ENCODE measurements around the gene TOR2A.

TOR2A gene

GRCh38 chr9:127744398-127745110, 9.5 kb upstream of the TOR2A start:
- in situ Hi-C loops (cut with MboI; ENCODE audit: low sequenced_read_pairs) = no loop called here

GRCh38 chr9:127742435-127743088, 7.5 kb upstream of the TOR2A start:
- in situ Hi-C loops (cut with MboI; ENCODE audit: low sequenced_read_pairs) = no loop called here

- in situ Hi-C loops (cut with MboI; ENCODE audit: low sequenced_read_pairs) = no loop called here
These were observed 6.8 kb upstream of the TOR2A start for GRCh38 chr9:127741831-127742434.

- in situ Hi-C loops (cut with MboI; ENCODE audit: low sequenced_read_pairs) = no loop called here
These were observed 4.7 kb upstream of the TOR2A start for GRCh38 chr9:127739614-127740330.

GRCh38 chr9:127738666-127739065, 3.6 kb upstream of the TOR2A start:
- in situ Hi-C loops (cut with MboI; ENCODE audit: low sequenced_read_pairs) = no loop called here

GRCh38 chr9:127735530-127736185, 564 bp upstream of the TOR2A start:
- in situ Hi-C loops (cut with MboI; ENCODE audit: low sequenced_read_pairs) = no loop called here

GRCh38 chr9:127734247-127734746, 797 bp downstream of the TOR2A start:
- in situ Hi-C loops (cut with MboI; ENCODE audit: low sequenced_read_pairs) = no loop called here

GRCh38 chr9:127733614-127734013, 1.5 kb downstream of the TOR2A start:
- in situ Hi-C loops (cut with MboI; ENCODE audit: low sequenced_read_pairs) = no loop called here

GRCh38 chr9:127732444-127732843, 2.6 kb downstream of the TOR2A start:
- in situ Hi-C loops (cut with MboI; ENCODE audit: low sequenced_read_pairs) = no loop called here

GRCh38 chr9:127731938-127732337, 3.2 kb downstream of the TOR2A start:
- in situ Hi-C loops (cut with MboI; ENCODE audit: low sequenced_read_pairs) = no loop called here

GRCh38 chr9:127730799-127731410, 4.2 kb downstream of the TOR2A start:
- in situ Hi-C loops (cut with MboI; ENCODE audit: low sequenced_read_pairs) = no loop called here

- in situ Hi-C loops (cut with MboI; ENCODE audit: low sequenced_read_pairs) = no loop called here
These were observed 4.8 kb downstream of the TOR2A start for GRCh38 chr9:127730262-127730661.

GRCh38 chr9:127729522-127730256, 5.4 kb downstream of the TOR2A start:
- in situ Hi-C loops (cut with MboI; ENCODE audit: low sequenced_read_pairs) = no loop called here

- in situ Hi-C loops (cut with MboI; ENCODE audit: low sequenced_read_pairs) = no loop called here
These were observed 6.3 kb downstream of the TOR2A start for GRCh38 chr9:127728808-127729207.

GRCh38 chr9:127726871-127727270, 8.2 kb downstream of the TOR2A start:
- in situ Hi-C loops (cut with MboI; ENCODE audit: low sequenced_read_pairs) = no loop called here

- in situ Hi-C loops (cut with MboI; ENCODE audit: low sequenced_read_pairs) = no loop called here
These were observed 11.1 kb downstream of the TOR2A start for GRCh38 chr9:127724012-127724411.

GRCh38 chr9:127723444-127723843, 11.7 kb downstream of the TOR2A start:
- in situ Hi-C loops (cut with MboI; ENCODE audit: low sequenced_read_pairs) = no loop called here

- in situ Hi-C loops (cut with MboI; ENCODE audit: low sequenced_read_pairs) = no loop called here
These were observed 12.1 kb downstream of the TOR2A start for GRCh38 chr9:127723013-127723412.

GRCh38 chr9:127722055-127722745, 12.9 kb downstream of the TOR2A start:
- in situ Hi-C loops (cut with MboI; ENCODE audit: low sequenced_read_pairs) = no loop called here
